8988T (cell line): ENCODE results near the gene LMAN1L.

Experiments used
- DNase-seq: peaks from one replicate; pipeline ENCODE4 v3.0.0; 2011

LMAN1L gene

DNA sequence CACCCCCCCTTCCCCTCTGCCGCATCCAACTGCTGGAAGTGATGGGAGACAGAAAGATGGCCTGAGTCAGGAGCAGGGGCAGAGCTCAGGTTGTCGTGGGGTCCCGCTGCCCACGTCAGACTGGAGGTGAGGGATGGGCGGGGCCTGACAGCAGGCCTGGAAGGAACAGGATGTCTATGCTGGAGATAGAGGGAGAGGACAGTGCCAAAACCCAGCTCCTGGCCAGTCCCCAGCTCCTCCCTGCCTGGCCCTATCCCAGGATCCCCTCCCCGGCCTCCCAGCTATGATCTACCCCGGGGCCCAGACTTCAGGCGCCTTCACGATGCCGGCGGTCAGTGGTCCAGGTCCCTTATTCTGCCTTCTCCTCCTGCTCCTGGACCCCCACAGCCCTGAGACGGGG lies at the start of gene LMAN1L:
LMAN1L (plus strand) TSS at position 303 of the 400 bp plus-strand sequence; CDS start at position 323, 20 bp downstream.
- no peak for DNase-seq

DNA sequence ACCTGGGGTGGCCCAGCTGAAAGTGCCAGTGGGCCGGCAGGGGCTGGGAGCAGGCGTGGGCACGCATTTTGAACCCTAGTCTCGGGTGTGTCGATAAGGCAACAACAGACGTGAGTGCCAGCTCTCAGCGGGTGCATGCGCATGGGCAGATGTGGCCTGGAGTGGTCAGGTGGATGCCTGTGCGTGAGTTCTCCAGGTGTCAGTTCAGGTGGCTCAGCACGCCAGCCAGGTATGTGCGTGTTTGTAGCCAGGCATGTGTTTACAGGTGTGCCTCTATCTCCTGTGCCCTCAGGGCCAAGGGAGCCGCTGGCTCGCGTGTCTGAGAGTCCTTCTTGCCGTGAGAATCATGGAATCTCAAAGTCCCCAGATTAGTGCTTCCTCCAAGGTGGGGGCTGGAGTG lies 49.2 kb upstream of the LMAN1L start:
- DNase-seq = no peak

DNA sequence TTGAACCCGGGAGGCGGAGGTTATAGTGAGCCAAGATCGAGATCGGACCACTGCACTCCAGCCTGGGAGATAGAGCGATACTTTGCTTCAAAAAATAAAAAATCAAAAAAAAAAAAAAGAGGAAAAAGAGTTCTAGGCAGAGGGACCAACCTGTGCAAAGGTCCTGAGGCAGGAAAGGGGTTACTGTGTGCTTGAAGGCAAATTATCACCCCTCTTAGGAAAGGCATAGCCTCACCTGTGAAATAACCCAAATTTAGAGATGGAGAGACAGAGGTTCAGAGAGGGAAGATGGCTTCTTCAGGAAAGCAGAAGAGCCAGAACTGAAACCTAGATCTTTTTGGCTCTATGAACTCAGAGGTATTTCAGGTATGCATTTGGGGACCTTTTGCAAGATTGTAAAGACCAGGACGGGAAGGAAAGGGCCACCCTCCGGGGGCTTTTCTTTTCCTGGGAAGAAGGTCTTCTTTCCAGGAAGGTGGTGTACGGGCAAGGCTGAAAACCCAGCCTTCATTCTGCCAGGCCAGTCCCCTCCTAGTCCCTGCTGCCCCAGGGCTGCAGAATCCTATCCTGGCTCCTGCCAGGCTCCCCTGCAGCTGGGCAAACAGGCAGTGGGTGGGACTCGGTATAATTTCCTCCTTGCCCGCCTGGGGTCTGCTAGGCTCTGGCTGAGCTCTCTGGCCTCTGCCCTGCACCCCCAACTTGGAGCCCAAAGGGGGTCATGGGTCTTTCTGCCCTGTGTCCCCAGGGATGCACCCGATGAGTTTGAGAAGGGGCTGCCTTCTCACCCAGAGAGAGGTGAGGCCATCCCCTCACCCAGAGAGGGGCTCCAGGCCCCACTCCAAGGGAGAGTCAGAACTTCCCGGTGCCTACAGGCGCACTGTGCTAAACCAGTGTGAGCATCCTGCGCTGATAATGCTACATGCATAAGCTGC lies 45.2 kb upstream of the LMAN1L start:
- DNase-seq = no peak

DNA sequence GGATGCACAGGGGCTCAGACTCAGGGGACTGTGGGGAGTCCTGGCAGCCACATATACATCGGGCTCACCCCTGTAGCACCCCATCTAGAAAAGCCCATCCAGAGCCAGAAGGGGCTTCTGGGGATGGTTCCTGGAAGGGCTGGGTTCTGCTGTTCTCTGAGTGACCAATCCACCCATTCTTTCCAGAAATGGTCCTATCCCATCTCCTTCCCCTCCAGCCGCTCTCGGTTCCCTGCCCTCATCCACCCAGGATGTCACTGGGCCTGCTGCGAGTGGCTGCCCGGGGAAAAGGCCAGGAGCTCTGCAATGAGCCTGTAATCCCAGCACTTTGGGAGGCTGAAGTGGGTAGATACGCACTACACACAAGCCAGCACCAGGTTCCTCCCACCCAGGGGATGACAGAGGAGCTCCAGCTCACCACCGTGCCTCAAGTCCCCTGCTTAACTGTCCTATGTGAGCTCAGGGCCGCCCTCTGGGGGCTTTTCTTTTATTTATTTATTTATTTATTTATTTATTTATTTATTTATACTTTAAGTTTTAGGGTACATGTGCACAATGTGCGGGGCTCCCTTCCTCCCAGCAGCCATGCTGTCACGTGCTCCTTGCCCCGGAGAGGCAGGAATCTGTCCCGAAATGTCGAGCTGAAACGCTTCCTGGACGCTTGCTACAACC lies 44.4 kb upstream of the LMAN1L start:
- no peak for DNase-seq

DNA sequence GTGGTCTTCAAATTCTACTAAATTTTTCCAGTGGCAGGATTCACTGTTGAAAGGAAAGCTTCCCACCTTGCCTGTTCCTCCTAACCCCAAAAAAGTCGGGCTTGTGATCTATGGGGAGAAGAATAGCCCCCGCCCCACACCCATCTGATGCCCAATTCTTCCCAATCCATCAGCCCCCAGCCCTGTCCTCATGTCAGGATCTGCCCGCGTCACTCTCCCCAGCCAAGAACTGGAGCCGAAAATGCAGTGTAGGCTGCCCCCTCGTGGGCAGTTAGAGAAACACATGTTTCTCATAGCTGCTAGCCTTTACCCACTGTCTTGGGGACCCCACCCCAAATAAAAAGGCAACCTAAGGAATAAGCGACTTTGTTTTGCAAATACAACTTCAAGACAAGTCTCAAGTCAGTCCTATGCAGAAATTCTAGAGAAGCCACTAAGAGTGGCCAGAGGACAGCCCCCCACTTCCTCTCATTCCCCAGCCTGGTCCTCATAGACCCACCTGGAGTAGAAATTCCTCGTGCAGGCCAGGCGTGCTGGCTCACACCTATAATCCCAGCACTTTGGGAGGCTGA lies 43.8 kb upstream of the LMAN1L start:
- DNase-seq = peak; percentile 60

DNA sequence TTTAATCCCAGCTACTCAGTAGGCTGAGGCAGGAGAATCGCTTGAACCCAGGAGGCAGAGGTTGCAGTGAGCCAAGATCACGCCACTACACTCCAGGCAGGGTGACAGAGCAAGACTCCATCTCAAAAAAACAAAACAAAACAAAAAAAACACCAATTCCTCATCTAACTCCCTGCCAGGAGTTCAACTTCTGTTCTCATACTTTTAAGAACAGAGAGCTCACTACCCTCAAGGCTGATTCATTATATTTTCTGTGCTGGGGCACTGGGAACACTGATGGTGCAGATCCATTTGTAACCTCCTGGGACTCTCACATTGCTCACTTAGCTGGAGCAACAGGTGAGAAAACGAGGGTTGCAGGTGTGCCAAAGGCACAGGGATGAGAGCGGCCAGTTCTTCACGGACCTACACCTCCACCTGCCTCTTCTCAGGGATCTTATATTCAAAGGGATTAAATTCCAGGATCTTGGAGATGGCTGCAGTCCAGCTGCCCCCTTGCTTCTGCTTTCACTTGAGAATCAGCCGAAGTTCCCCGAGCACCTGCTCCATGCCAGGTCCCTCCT lies 43.1 kb upstream of the LMAN1L start:
- no peak for DNase-seq

DNA sequence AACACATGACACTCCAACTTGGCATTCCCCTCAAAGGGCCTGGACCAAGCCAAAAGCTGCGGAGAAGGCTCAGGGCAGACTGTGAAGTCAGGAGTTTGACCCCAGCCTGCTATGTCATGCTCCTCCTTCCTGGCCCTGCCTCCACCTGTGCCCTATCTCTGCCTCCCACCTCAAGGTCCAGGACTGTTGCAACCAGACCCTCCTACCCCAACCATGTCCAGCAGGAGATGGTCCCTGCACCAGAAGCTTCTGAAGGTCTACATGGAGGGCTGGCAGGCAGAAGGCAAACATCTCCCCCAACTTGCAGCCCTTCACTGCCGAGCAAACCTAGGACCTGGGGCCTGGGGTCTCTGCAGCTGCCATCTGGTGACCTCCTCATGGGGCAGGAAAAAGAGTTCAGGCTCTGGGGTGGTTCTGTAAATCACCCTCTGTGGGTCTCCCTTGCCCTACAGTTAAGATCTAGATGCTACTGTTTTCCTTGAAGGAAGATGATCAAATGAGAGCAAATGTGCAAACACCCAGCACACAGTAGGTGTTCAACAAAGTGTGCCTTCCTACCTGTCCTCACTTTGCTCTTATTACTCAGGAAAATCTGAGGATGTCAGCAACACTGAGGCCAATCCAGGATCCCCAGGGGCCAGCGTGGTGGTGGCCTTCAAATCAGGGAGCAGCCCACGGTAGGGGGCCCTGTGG lies 42.3 kb upstream of the LMAN1L start:
- no peak for DNase-seq

DNA sequence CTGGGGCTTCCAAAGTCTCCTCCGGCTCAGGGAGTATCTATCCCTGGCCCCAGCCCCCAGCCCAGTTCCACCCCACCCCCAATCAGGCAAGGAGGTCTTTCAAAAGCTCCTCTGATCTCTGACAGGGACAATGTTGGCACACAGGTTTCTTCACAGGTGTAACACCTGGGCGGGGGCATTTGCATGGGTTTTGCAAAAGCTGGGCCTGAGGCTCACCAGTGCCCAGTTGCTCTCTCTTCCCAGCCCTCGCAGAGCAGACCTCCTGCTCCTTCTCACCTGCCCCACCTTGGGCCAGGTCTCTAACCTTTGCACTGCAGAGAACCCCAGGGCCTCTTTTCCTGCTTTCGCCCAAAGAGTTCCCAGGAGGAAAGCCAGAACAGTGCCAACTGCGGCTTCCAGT lies 39.3 kb upstream of the LMAN1L start:
- no peak for DNase-seq

DNA sequence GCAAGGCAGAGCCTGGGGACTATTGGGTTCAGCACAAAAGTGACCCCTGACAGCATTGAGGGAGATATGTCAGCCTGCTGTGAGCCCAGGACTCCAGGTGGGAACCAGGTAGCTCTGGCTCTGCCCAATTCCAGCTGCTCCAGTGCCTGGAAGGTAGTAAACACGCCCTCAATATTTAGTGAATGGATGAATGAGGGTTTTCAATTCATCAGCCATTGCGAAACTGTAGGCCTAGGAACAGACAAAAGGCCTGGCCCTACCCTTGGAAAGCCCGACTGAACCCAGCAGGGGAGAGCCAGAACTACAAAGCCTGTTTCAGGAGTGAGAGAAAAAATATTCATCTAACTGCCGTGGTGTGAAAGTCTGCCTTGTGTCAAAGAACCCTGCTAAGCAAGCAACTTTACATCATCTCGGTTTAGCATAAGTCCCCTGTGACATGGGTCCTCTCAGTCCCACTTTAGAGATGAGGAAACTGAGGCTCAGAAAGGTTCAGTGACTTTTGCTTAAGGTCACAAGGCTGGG lies 38.8 kb upstream of the LMAN1L start:
- no peak for DNase-seq

DNA sequence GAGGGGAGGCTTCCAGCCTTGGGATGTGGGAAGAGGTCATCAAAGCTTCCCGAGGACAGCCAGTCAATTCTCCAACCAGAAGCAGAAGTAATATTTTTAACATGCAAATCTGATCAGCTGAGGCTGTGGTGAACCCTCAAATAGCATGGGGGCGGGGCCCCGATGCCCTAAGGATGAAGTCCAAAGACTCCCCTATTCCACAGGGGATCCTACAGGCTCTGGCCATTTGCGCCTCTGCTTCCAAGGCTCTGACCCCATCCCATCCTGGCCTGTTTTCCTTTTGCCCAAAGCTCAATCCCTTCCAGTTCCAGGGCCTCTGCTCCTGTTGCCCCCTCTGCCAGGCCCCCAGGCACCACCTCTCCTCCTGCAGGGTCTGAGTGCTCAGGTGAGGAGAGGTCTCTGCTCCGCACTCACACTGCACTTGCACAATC lies 37.5 kb upstream of the LMAN1L start:
- no peak for DNase-seq

DNA sequence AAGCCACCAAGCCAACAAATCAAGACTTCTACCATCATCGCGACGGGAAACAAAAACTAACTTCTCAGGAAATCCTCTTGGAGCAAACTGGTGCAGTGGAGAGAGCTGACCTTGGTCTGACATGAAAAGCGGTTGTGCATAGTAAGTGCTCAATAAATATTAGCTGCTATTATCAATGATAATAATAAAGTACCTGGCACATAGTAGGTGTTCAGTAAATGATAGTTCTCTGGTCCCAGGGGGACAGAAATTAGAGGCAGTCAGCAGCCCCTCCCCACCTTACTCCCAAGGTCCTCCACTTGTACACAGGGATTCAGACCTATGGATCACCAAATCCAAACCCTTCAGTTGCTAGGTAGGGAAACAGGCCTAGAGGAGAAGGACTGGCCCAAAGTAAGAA lies 36.7 kb upstream of the LMAN1L start:
- DNase-seq = no peak

DNA sequence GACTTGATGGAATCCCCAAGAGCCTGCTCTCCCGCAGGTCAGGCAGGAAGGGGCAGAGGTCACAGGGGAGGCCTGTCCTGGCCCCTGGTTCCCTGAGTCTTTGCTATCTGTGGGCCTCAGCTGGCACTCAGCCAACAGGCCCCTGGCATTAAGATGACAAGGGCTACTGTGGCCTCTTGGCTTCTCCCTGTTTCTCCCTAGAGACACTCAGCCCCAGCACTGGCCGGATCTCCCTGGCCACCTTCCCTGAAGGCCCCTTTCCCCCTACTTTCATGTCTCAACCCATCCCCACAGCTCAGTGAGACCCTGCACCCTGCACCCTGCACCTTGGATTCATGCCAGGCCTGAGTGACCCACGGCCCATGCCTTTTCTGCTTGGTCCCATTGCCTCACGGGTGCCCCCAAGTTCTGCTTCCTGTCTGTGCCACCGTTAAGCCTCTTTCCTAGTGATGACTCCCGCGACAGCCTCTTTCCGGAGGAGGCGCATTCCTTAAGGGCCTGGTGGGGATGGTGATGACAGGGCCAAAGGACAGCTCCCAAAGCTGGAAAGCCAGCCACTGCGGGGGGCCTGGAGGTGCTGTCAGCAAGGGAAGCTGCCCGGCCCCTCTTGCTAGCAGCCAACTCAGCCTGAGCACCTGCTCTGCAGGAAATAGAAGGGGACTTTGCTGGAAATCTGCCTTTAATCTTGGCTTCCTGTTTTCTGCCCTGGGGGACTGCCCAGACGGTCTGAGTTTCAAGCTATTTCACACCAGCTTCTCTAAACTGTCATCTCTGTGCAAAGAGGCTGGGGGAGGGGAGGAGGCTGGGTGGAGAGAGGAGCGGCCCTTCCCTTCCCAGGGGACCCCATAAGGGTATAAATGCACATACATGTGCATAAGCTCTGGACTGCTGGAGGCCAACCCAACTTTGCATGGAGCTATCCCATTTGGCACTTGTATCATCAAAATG lies 35.5 kb upstream of the LMAN1L start:
- no peak for DNase-seq

DNA sequence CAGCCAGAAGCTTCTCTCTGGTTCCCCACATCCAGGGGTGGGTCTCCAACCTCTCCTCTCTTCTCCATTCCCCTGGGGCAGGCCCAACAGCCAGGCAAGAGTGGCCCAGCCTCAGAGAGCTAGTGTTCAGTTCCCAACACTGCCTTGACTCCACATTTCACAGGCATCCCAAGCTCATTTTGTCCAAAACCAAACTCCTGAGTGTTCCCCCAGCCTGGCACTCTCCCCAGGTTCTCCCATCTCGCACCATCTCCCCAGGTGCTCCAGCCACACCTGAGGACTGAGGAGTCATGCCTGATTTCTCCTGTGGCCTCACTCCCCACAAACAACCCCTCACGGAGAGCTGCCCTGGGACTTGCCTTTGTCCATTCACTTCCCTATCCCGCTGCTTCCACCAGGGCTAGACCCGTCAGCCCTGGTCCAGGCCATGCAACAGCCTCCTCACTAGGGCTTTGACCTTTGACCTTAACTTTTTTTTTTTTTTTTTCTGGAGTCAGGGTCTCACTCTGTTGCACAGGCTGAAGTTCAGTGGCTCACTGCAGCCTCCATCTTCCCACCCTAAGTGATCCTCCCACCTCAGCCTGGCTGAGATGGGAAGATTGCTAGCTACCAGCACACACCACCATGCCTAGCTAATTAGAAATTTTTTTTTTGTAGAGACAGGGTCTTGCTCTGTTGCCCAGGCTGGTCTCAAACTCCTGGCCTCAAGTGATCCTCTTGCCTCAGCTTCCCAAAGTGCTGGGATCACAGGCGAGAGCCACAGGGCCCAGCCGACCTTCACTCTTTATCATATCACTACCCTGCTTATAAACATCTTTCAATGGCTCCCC lies 34.7 kb upstream of the LMAN1L start:
- no peak for DNase-seq

DNA sequence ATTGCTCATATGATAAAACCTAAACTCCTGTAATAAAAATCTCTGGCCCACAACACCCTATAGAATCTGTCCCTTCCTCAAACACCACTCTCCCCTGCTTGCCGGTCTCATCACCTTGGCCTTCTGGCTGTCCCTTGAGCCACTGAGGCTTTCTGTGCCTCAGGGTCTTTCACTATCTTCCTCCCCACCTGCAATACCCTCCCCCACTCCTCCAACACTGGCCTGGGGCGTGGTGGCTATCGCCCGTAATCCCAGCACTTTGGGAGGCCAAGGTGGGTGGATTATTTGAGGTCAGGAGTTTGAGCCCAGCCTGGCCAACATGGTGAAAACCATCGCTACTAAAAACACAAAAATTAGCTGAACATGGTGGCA lies 34.0 kb upstream of the LMAN1L start:
- DNase-seq = no peak

DNA sequence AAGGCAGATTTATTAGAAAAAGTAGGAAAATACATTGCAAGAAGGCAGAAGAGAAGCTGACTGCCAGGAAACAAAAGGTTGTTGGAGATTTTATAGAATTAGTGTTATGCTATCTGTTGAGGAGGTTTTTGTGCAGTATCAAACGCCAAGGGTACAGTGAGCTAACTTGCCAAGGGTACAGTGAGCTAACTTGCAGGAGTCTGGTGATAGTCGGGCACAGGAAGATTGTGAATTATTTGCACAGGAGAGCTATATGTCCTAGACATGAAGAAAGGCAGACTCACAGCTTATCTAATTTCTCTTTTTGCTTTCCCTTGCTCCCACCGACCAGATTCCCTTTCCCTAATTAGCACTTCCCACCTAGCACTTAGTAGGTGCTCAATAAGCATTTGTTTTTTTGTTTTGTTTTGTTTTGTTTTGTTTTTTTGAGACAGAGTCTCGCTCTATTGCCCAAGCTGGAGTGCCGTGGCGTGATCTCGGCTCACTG lies 33.4 kb upstream of the LMAN1L start:
- DNase-seq = no peak

DNA sequence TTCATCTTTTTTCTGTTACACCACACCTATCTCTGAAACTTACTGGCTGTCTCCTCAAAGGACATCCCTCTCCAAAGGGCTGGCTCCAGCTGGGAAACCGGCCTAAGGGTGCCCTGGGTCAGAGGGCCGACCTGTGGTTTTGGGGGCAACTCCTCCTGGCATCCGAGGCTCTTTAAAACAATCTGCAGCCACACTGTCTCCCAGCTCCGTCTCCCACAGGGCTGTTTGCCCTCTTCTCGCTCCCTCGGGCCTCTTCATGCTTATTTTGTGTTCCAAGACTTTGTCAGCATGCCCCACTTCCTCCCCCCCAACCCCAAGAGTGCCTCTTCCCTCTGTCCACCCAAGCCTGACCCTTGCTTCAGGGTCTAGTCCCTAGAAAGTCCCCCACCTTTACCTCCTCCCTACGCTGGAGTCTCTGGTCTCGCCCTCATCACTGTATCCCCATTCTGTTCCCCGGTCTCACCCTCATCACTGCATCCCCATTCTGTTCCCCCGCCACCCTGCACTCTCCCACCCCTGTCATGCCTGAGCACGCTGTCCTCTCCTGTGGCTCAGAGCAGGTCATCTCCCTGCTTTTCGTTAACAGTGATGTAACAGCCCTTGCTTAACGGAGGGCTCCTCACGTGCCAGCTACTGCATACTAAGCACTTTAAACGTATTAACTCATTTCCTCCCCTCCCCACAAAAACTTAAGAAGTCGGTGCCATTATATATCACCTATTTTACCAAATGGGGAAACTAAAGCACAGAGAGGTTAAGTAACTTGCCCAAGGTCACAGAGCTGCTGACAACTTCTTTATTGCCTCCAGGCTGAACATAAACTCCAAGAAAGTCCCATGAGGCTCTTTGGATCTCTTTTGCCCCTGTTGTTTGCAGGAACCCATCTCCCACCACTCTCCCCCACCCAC lies 31.9 kb upstream of the LMAN1L start:
- no peak for DNase-seq

DNA sequence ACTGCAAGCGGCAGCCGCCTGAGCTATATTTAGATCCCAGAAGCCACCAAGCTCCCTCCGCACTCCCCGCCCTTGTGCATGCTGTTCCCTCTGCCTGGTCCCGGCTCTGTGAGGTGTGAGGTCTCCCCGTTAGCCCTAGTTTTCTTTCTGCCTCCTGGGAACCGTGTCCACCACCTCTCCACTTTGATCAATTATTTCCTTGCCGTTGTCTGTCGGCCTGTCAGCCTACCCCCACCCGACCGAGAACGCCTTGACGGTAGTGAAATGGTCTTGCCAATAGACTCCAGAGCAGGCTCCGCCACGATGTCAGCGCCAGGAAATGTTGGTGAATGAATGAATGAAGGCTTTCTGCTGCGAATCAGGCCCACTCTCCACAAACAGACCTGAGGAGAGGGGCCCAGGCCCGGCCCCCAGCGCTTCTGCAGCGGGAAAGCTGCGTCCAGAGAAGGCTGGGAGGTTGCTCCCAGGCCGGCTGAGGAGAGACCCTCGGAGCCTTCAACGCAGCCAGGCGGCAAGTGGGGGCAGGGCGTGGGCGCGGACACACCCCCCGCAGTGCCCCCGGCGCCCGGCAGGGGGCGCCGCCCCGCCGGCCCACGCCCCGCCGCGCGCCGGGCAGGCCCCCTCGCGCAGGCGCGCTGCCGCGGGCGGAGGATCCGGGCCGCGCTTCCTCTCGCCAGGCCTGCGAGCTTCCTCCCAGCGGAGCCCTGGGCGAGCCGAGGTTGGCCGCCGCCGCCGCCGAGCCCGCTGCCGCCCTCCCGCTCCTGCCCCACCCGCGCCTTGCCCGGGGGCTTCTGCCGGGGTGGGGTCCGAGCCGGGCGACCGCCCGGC lies 31.0 kb upstream of the LMAN1L start, which contains the start of gene CSK:
CSK (plus strand) TSS at position 650 of the 828 bp plus-strand sequence. CDS start 16,218 bp downstream, outside the sequence.
- DNase-seq = peak; percentile 93
